WTC11 (cell line): Measurements from ENCODE around the gene LTBR.

Source experiments
- CBFB ChIP-seq: sonication (generic); formaldehyde crosslinking; IDR thresholded peaks from 2 replicates; pipeline ENCODE4 v1.8.1; 2022; ENCODE audit warnings: mild to moderate bottlenecking, low read depth, missing genetic modification reagents
- TEAD4 ChIP-seq: sonication (generic); formaldehyde crosslinking; IDR thresholded peaks from 2 replicates; pipeline ENCODE4 v1.8.0; 2022; ENCODE audit warnings: mild to moderate bottlenecking, missing genetic modification reagents
- ZNF317 ChIP-seq: sonication (generic); formaldehyde crosslinking; IDR thresholded peaks from 2 replicates; pipeline ENCODE4 v1.8.1; 2023; ENCODE audit warnings: low read depth, mild to moderate bottlenecking, moderate library complexity, missing genetic modification reagents, borderline replicate concordance
- TF ChIP-seq, protein P1 (sequence below): fragments of 200-600 bp; IDR thresholded peaks from 2 replicates; pipeline ENCODE4 v1.8.0; 2022; ENCODE audit warnings: antibody characterized with exemption
- TF ChIP-seq, protein P2 (sequence below): sonication (generic); formaldehyde crosslinking; IDR thresholded peaks from 2 replicates; pipeline ENCODE4 v1.8.1; 2023; ENCODE audit warnings: mild to moderate bottlenecking, missing genetic modification reagents, moderate library complexity
- TF ChIP-seq, protein P3 (sequence below): sonication (generic); formaldehyde crosslinking; IDR thresholded peaks from 2 replicates; pipeline ENCODE4 v1.8.0; 2023; ENCODE audit warnings: mild to moderate bottlenecking, missing genetic modification reagents
- TF ChIP-seq, protein P4 (sequence below): fragments of 250-450 bp; sonication (Bioruptor Pico); IDR thresholded peaks from 2 replicates; pipeline ENCODE4 v1.8.0; 2021; ENCODE audit warnings: mild to moderate bottlenecking
- TF ChIP-seq, protein P5 (sequence below): sonication (generic); formaldehyde crosslinking; IDR thresholded peaks from 2 replicates; pipeline ENCODE4 v1.8.1; 2022; ENCODE audit warnings: low read depth, mild to moderate bottlenecking, moderate library complexity, missing genetic modification reagents, borderline replicate concordance
- TF ChIP-seq, protein P6 (sequence below): sonication (generic); formaldehyde crosslinking; IDR thresholded peaks from 2 replicates; pipeline ENCODE4 v1.8.0; 2022; ENCODE audit warnings: mild to moderate bottlenecking, missing genetic modification reagents

DNA sequence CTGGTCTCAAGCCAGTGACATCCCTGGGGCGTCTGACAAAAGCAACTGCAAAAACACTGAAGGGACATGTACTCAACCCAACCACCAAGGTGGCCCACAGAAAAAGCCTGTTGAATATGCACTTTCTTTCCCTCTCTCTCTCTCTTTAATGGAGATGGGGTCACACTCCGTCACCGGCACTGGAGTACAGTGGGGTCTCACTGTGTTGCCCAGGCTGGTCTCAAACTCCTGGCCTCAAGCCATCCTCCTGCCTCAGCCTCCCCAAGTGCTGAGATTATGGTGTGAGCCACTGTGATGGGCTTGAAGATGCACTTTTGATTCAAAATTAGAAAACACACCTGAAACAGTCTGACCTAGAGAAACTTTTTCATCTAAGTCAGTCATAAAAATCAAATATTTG is 53.6 kb downstream of the LTBR start:
- TF ChIP-seq, protein P1, sequence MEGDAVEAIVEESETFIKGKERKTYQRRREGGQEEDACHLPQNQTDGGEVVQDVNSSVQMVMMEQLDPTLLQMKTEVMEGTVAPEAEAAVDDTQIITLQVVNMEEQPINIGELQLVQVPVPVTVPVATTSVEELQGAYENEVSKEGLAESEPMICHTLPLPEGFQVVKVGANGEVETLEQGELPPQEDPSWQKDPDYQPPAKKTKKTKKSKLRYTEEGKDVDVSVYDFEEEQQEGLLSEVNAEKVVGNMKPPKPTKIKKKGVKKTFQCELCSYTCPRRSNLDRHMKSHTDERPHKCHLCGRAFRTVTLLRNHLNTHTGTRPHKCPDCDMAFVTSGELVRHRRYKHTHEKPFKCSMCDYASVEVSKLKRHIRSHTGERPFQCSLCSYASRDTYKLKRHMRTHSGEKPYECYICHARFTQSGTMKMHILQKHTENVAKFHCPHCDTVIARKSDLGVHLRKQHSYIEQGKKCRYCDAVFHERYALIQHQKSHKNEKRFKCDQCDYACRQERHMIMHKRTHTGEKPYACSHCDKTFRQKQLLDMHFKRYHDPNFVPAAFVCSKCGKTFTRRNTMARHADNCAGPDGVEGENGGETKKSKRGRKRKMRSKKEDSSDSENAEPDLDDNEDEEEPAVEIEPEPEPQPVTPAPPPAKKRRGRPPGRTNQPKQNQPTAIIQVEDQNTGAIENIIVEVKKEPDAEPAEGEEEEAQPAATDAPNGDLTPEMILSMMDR = no peak
- TF ChIP-seq CBFB (CRISPR knock-in tag) (no peak), TEAD4 (CRISPR knock-in tag) (no peak), ZNF317 (CRISPR knock-in tag) (no peak)
- TF ChIP-seq, protein P2, sequence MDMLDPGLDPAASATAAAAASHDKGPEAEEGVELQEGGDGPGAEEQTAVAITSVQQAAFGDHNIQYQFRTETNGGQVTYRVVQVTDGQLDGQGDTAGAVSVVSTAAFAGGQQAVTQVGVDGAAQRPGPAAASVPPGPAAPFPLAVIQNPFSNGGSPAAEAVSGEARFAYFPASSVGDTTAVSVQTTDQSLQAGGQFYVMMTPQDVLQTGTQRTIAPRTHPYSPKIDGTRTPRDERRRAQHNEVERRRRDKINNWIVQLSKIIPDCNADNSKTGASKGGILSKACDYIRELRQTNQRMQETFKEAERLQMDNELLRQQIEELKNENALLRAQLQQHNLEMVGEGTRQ (CRISPR knock-in tag) = no peak
- TF ChIP-seq, protein P3, sequence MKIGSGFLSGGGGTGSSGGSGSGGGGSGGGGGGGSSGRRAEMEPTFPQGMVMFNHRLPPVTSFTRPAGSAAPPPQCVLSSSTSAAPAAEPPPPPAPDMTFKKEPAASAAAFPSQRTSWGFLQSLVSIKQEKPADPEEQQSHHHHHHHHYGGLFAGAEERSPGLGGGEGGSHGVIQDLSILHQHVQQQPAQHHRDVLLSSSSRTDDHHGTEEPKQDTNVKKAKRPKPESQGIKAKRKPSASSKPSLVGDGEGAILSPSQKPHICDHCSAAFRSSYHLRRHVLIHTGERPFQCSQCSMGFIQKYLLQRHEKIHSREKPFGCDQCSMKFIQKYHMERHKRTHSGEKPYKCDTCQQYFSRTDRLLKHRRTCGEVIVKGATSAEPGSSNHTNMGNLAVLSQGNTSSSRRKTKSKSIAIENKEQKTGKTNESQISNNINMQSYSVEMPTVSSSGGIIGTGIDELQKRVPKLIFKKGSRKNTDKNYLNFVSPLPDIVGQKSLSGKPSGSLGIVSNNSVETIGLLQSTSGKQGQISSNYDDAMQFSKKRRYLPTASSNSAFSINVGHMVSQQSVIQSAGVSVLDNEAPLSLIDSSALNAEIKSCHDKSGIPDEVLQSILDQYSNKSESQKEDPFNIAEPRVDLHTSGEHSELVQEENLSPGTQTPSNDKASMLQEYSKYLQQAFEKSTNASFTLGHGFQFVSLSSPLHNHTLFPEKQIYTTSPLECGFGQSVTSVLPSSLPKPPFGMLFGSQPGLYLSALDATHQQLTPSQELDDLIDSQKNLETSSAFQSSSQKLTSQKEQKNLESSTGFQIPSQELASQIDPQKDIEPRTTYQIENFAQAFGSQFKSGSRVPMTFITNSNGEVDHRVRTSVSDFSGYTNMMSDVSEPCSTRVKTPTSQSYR (CRISPR knock-in tag) = no peak
- TF ChIP-seq, protein P4, sequence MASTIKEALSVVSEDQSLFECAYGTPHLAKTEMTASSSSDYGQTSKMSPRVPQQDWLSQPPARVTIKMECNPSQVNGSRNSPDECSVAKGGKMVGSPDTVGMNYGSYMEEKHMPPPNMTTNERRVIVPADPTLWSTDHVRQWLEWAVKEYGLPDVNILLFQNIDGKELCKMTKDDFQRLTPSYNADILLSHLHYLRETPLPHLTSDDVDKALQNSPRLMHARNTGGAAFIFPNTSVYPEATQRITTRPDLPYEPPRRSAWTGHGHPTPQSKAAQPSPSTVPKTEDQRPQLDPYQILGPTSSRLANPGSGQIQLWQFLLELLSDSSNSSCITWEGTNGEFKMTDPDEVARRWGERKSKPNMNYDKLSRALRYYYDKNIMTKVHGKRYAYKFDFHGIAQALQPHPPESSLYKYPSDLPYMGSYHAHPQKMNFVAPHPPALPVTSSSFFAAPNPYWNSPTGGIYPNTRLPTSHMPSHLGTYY (CRISPR knock-in tag) = no peak
- TF ChIP-seq, protein P5, sequence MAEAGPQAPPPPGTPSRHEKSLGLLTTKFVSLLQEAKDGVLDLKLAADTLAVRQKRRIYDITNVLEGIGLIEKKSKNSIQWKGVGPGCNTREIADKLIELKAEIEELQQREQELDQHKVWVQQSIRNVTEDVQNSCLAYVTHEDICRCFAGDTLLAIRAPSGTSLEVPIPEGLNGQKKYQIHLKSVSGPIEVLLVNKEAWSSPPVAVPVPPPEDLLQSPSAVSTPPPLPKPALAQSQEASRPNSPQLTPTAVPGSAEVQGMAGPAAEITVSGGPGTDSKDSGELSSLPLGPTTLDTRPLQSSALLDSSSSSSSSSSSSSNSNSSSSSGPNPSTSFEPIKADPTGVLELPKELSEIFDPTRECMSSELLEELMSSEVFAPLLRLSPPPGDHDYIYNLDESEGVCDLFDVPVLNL (CRISPR knock-in tag) = no peak
- TF ChIP-seq, protein P6, sequence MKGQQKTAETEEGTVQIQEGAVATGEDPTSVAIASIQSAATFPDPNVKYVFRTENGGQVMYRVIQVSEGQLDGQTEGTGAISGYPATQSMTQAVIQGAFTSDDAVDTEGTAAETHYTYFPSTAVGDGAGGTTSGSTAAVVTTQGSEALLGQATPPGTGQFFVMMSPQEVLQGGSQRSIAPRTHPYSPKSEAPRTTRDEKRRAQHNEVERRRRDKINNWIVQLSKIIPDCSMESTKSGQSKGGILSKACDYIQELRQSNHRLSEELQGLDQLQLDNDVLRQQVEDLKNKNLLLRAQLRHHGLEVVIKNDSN (CRISPR knock-in tag) = no peak
